Hematopoietic multipotent progenitor cell treated with erythropoietin and hydrocortisone succinate and interleukin-3 and kit ligand, for 15 days (in vitro differentiated cells): ENCODE measurements around the gene NGEF.

Source experiments
- DNase-seq: peaks from one replicate; pipeline ENCODE4 v3.0.0-alpha.2; 2015; ENCODE audit warnings: low spot score

NGEF gene

GRCh38 chr2:233044974-233045605 is 32.0 kb upstream of the NGEF start:
- no peak for DNase-seq

GRCh38 chr2:233042549-233042948 is 29.5 kb upstream of the NGEF start:
- DNase-seq: no peak

- DNase-seq: no peak
These were observed 28.8 kb upstream of the NGEF start for GRCh38 chr2:233041722-233042323.

- no peak for DNase-seq
These were observed 27.5 kb upstream of the NGEF start for GRCh38 chr2:233040571-233040970.

- no peak for DNase-seq
These were observed 26.9 kb upstream of the NGEF start for GRCh38 chr2:233039846-233040530.

- no peak for DNase-seq
These were observed 26.3 kb upstream of the NGEF start for GRCh38 chr2:233039212-233039845.

GRCh38 chr2:233037078-233037477 is 24.0 kb upstream of the NGEF start:
- DNase-seq: no peak

GRCh38 chr2:233036162-233036838 is 23.2 kb upstream of the NGEF start:
- no peak for DNase-seq

GRCh38 chr2:233035426-233036161 is 22.5 kb upstream of the NGEF start:
- no peak for DNase-seq

GRCh38 chr2:233034091-233034882 is 21.2 kb upstream of the NGEF start:
- no peak for DNase-seq

- no peak for DNase-seq
These were observed 20.6 kb upstream of the NGEF start for GRCh38 chr2:233033672-233034071.

GRCh38 chr2:233032551-233033320 is 19.7 kb upstream of the NGEF start, which contains the start of gene NEU2:
Gene NEU2 (plus strand): TSS chr2:233032672. CDS start chr2:233032672, 0 bp downstream.
- DNase-seq: no peak

- DNase-seq: no peak
These were observed 18.8 kb upstream of the NGEF start for GRCh38 chr2:233031556-233032500.

- DNase-seq: no peak
These were observed 16.3 kb upstream of the NGEF start for GRCh38 chr2:233029321-233029720.

- no peak for DNase-seq
These were observed 13.2 kb upstream of the NGEF start for GRCh38 chr2:233026198-233026813.

GRCh38 chr2:233025706-233026105 is 12.7 kb upstream of the NGEF start:
- DNase-seq: no peak

- DNase-seq: no peak
These were observed 10.8 kb upstream of the NGEF start for GRCh38 chr2:233023761-233024410.
